Panc1 (cell line): Measurements from ENCODE around the gene C16orf74.

Experiments
- POLR2AphosphoS5 ChIP-seq: IDR thresholded peaks from 2 replicates; pipeline ENCODE4 v1.6.1; 2012; ENCODE audit warnings: mild to moderate bottlenecking, low read depth, low read length, moderate library complexity
- SIN3A ChIP-seq: IDR thresholded peaks from 2 replicates; pipeline ENCODE4 v1.6.1; 2012; ENCODE audit warnings: low read depth, mild to moderate bottlenecking, low read length, moderate library complexity, borderline replicate concordance; ENCODE audit not compliant: insufficient read depth
- TCF7L2 ChIP-seq: IDR thresholded peaks from 2 replicates; pipeline ENCODE4 v1.6.1; 2011; ENCODE audit warnings: mild to moderate bottlenecking, low read depth, low read length, inconsistent platforms
- TF ChIP-seq, protein P1 (sequence below): fragments of 450-650 bp; IDR thresholded peaks from 2 replicates; pipeline ENCODE4 v1.5.1; 2017; ENCODE audit warnings: mild to moderate bottlenecking
- TF ChIP-seq, protein P2 (sequence below), 2 experiments: IDR thresholded peaks; 2 replicates each; pipeline ENCODE4 v1.6.1; 2011 to 2012; ENCODE audit warnings: low read depth in 2 of 2, control low read depth in 1 of 2, low read length in 1 of 2, mild to moderate bottlenecking in 1 of 2, moderate library complexity in 1 of 2; ENCODE audit not compliant: insufficient read depth in 1 of 2

DNA sequence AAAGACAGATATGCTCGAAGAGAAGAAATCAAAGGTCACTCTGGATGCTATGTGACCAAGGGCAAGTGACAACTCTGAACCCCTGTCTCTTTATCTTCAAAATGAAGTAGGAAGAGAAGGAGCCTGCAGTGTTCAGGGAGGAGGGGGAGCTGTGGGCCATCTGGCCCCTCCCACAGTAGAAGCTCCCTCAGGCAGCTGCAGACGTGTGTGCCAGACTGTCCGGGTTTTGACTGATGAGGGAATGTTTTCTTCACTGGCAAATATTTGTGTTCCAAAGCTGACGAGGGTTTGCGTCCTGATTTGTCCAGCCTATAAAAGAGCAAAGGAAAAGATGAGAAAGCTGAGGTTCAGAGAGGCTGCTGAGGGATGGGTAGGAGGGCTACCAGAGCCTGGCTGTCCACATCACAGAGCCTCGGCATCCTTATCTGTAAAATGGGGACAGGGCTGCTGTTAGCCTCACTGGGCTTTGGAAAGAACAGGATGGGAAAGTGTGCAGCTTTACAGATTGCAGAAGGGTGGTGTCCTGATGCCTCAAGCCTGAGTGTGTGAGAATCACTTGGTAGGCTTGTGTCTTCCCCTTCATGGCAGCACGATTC, 60.3 kb downstream of the C16orf74 start:
- TF ChIP-seq, protein P1, sequence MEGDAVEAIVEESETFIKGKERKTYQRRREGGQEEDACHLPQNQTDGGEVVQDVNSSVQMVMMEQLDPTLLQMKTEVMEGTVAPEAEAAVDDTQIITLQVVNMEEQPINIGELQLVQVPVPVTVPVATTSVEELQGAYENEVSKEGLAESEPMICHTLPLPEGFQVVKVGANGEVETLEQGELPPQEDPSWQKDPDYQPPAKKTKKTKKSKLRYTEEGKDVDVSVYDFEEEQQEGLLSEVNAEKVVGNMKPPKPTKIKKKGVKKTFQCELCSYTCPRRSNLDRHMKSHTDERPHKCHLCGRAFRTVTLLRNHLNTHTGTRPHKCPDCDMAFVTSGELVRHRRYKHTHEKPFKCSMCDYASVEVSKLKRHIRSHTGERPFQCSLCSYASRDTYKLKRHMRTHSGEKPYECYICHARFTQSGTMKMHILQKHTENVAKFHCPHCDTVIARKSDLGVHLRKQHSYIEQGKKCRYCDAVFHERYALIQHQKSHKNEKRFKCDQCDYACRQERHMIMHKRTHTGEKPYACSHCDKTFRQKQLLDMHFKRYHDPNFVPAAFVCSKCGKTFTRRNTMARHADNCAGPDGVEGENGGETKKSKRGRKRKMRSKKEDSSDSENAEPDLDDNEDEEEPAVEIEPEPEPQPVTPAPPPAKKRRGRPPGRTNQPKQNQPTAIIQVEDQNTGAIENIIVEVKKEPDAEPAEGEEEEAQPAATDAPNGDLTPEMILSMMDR, result no peak
- TF ChIP-seq, protein P2, sequence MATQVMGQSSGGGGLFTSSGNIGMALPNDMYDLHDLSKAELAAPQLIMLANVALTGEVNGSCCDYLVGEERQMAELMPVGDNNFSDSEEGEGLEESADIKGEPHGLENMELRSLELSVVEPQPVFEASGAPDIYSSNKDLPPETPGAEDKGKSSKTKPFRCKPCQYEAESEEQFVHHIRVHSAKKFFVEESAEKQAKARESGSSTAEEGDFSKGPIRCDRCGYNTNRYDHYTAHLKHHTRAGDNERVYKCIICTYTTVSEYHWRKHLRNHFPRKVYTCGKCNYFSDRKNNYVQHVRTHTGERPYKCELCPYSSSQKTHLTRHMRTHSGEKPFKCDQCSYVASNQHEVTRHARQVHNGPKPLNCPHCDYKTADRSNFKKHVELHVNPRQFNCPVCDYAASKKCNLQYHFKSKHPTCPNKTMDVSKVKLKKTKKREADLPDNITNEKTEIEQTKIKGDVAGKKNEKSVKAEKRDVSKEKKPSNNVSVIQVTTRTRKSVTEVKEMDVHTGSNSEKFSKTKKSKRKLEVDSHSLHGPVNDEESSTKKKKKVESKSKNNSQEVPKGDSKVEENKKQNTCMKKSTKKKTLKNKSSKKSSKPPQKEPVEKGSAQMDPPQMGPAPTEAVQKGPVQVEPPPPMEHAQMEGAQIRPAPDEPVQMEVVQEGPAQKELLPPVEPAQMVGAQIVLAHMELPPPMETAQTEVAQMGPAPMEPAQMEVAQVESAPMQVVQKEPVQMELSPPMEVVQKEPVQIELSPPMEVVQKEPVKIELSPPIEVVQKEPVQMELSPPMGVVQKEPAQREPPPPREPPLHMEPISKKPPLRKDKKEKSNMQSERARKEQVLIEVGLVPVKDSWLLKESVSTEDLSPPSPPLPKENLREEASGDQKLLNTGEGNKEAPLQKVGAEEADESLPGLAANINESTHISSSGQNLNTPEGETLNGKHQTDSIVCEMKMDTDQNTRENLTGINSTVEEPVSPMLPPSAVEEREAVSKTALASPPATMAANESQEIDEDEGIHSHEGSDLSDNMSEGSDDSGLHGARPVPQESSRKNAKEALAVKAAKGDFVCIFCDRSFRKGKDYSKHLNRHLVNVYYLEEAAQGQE (IDR thresholded peaks at IDR 0.05; ENCODE audit: insufficient read depth in 1 of 2, low read depth in 2 of 2, low read length in 1 of 2), result no peak
- no peak for TF ChIP-seq SIN3A
- TF ChIP-seq POLR2AphosphoS5, result no peak
- TF ChIP-seq TCF7L2, result no peak
